Eye (tissue), 1 donor: ENCODE data around the gene N4BP2L2.

Source experiments
- DNase-seq: peaks from one replicate; pipeline ENCODE4 v3.0.0-alpha.2; 2015

The N4BP2L2 gene

DNA sequence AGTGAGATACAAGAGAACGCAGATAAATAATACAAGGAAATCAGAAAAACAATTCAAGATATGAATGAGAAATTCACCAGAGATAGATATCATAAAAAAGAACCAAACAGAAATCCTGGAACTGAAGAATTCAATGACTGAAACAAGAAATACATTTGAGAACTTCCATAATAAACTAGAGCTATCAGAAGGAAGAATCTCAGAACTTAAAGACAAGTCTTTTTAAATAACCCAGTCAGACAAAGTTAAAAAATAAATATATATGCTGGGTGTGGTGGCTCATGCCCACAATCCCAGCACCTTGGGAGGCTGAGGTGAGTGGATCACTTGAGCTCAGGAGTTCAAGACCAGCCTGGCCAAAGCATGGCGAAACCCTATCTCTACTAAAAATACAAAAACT lies 82.0 kb downstream of the N4BP2L2 start:
- no peak for DNase-seq

DNA sequence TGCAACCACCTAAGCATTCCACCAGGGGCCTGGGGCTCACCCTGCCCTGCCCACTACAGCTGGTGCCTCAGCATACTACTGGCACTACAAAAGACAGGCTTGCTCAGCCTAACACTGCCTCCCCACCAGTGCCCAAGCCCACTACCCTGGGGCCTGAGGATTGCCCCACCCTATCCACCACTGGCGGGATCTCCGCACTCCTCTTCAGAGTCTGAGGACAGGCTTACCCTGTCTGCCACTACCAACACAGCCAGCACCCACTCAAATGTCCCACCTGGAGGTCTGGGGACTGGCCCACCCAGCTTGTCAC lies 83.0 kb downstream of the N4BP2L2 start:
- no peak for DNase-seq

DNA sequence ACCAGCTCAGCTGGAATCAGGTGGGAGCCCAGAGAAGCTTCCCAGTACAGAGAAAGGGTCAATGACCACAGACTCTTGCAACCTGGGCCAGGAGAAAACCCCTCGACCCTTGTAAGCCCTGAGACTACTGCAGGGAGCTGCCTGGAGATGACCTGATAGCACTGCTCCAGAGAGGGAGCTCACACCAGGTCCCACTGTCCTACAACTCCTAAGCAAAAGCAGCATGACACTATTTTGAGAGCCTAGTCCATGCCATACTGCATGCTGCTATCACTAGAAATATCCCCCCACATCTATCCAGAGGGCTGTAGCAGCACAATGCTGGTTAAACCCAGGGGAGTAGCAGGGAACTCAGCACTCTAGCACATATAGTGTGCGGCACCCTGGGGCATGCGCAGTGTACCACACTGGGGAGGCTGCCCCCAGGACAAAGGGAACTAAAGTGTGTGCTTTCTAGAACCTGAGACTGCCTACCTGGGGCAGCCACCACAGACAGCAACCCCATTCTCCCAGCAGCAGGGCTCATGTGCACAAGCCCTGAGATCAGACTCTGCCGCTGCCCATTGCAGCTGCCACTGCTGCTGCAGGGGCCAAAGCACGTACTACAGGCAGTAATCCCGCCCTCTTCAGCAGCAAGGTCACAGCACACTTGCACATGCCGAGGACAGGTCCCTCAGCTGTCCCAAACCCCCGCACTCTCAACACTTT lies 83.6 kb downstream of the N4BP2L2 start:
- DNase-seq, result no peak

DNA sequence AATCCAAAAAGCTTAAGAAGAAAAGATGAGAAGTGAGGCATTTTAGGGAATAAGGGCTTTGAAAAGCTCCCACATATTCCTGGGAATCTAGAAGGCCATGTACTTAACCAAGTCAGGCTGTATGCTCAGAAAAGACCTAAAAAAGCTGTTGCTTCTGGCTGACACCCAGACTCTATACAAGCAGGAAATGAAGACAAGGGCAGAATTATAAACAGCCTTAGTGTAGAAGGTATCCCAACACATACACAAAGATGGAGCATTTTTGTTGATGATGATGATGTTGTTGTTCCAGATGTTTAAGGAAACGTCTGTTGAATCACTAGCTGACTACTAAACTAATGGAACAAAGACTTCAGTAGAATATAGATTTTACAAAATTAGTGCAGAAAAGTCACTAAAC lies 84.6 kb downstream of the N4BP2L2 start:
- DNase-seq, result no peak

DNA sequence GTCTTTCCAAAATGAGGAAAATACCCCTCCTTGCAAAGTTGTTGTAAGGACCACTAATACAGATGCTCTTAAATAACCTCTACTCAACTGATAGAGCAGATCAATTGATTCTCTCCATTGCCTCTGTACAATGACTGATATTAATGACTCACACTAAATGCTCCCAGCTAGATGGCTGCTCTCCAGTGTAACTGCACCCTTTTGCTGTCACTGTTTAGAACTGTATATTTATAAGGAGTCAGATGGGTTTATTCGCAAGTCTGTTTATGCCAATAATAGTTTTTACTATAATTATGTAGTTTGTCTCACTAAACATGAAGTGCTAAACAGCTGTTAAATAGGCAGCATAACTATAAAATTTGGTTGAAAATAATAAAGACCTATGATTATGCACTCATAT lies 89.6 kb downstream of the N4BP2L2 start:
- DNase-seq, result no peak

DNA sequence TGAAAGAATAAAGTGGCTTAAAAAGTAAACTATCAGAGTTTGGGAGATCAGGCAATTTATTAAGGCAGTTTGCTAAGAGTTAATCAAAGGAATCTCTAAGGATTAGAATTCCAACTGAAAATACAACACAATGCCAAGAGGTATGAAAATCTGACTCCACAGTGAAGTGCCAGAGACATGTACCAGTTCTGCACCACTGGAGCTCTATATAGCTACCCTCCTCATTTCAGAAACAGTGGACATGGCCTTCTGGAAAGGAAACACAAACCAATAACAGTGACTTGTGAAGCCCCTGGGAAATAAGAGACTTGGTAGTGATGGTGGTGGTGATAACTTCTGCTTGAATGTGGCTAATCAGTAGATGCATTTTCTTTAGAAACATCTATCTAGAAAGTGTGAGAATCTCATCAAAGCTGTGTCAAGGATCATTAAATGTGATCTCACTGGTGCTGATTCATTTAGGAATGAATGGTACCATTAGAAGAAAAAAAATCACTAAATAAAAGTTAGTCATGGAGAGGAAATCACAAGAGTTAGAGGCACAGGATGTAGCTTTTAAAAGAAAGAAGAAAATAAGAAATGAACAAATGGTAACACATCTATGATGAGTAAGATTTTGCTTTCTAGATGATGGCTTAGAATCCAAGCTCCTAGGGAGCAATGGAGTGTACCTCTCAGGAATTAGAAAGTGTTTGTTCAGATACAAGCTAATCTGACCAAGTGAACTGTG lies 90.5 kb downstream of the N4BP2L2 start:
- no peak for DNase-seq

DNA sequence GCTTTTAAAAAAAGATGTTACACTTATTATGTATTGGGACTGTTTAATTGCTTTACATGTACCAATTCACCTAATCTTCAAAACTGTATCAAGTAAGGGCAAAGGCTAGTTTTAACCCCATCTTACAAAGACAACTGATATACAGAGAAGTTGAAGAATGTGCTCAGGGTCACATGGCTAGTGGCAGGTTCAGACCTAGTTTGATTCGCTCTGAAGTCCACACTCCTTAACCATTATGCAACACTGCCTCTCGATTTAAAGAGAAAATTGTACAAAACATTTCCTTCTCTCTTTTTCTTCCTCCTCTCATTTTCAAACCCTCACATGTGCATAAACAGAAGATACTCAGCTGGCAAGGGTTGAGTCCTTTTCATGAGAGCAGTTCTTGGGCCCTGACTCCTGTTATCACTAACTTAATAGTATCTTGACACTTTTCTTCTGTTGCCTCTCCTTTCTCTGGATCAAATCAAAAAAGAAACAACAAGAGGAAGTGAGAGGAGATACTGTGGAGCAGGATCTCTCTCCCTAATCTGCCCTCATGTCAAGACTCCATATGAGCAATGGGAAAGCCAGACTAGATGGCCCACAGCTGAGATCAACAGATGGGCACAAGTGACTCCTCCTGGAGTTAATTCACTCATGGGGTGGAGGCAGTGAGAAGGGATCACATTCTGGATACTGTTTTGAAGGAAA lies 91.7 kb downstream of the N4BP2L2 start:
- DNase-seq, result no peak

DNA sequence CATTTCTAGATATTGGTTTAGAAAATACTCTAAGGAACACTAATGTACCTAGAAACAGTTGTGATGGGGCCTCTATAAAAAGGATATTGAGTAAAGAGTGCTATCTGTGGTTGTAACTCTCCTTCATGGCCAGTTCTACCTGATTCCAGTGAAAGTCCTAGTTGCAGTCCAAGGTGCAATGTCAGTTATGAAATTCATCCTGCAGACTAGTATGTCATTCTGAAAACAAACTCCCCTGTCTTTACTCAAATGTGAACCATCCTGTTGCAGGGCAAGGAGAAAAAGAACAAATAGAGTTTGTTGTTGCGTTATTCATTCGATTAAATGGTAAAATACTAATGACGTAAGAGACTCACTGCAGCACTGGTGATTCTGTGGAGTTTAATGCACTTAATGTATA lies 92.4 kb downstream of the N4BP2L2 start:
- DNase-seq, result no peak

DNA sequence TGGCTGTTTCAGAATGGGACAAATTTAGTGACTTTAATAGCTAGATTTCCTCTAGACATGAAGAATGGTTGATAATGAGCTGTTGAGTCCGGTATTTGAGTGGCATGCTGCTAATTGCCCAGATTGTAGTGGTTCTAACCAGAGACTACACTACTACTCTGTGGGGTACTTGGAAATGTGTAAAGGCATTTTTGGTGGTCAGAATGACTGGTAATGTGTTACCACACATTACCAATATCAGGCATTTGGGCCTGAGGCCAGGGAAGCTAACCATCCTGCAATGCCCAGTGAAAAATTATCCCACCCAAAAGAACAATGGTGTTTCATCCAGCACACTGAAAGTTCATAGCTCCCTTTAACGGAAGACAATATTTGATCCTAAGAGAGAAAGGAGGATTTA lies 93.1 kb downstream of the N4BP2L2 start:
- DNase-seq, result no peak

DNA sequence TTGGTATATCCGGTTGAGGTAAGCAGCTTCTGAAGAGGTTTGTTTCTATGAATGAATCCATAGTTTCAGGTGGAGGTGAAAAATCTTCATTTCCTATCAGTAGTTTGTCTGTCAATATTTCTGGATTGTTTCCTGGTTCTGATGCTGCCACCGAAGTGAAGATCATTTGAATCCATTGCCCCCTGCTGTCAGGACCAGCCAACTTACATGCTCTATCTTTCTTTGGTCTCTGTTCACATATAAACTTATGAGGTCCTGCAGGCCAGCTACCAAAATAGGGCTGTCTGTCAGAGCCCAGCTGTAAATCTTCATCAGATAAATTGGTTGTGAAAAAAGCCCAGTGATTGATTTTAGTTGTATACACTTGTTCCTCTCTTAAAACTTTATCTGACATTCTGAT lies 95.5 kb downstream of the N4BP2L2 start:
- no peak for DNase-seq

DNA sequence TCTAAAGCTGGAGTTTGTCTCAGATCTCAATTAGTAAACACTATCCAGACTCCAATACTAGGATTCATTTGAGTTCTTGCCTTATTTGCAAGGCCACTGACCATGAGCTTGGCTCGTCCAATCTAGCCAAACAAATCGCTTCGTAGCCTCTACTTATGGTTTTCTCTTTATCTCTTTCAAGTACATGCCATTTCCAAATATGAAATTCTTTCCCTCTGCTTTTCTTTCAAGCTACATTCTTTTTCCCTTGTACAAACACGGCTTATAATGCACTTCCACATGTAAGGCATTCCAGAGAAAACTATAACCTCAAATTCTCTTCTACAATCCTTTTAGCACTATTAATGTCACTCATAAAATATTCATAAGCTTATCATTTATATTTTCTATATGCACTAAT lies 99.7 kb downstream of the N4BP2L2 start:
- DNase-seq, result no peak

DNA sequence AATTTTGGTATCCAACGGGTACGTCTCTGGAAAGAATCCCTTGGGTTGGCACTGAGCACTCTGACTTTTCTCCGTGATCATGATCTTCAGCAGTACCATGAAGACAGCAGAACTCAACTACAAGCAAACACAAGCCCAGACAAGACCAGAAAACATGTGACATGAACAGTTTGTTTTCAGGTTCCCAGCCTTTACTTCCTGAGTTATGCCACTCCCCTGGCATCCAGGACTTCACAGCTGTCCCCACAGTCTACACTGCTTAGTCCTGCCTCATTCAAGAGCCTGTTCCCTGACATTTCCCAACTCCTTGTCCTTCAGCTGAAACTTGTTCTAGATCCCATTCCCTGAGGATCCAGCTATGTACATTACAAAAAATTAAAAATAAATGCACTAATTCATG lies 105.7 kb downstream of the N4BP2L2 start:
- no peak for DNase-seq

DNA sequence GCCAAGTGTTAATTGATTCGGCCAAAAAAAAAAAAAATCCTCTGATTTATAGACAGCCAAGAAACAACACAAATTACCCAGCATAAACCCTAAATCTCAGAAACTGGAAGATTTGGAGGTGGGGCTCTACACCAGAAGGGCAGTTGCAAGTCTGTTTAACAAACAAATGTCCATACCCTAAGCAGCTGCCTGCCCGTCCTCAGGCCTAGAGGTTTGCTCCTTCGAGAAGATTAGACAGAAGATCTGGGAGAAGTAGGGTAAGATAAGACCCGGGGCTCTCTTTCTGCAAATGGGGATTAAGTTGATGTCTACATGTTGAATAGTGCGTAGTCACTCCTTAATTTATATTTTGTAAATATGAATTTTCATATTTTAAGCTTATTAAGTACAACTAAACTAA lies 107.2 kb downstream of the N4BP2L2 start:
- DNase-seq, result no peak

DNA sequence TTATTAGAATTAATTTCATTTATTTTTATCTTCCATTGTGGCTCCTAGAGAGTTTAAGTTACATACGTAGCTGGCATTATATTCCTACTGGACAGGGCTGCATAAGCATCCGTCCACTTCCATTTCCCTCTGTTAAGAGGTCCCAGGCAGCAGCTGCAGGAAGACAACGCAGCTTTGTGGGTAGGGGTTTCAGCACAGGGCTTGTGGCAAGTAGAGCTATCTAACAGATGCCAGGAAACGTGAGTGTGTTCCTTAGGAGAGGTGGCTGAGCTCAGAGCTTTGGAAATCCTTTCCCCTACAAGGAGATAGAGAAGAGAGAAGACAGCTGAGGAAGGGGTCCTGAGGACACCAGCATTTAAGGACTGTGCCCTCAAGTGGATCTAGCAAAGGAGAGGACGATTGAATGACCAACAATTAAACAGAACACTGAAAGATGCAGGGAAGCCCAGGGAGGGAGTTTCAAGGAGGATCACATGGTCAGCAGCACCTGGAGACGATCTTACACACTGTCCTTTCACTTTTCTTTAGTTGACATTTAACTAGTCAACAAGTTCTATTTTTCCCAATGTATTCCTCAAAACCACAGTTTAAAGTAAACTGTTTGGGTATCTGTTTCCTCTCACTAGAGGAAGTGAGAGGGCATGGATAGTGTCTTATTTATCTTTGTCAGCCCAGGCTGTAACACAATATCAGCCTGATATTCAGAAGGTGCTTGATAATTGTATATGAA lies 108.4 kb downstream of the N4BP2L2 start:
- no peak for DNase-seq

DNA sequence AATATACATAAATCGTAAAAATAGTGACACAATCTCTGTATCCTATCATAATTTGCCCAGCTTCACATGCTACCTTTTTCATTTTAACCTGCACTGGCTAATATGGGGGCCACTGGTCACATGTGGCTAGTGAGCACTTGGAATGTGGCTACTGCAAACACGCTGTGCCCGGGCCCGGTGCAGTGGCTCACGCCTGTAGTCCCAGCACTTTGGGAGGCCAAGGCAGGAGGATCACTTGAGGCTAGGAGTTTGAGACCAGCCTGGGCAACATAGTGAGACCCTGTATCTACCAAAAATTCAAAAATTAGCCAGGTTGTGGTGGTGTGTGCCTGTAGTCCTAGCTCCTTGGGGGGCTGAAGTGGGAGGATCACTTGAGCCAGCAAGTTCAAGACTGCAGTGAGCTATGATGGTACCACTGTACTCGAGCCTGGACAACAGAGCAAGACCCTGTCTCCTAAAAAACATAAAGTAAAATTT lies 109.1 kb downstream of the N4BP2L2 start:
- no peak for DNase-seq

DNA sequence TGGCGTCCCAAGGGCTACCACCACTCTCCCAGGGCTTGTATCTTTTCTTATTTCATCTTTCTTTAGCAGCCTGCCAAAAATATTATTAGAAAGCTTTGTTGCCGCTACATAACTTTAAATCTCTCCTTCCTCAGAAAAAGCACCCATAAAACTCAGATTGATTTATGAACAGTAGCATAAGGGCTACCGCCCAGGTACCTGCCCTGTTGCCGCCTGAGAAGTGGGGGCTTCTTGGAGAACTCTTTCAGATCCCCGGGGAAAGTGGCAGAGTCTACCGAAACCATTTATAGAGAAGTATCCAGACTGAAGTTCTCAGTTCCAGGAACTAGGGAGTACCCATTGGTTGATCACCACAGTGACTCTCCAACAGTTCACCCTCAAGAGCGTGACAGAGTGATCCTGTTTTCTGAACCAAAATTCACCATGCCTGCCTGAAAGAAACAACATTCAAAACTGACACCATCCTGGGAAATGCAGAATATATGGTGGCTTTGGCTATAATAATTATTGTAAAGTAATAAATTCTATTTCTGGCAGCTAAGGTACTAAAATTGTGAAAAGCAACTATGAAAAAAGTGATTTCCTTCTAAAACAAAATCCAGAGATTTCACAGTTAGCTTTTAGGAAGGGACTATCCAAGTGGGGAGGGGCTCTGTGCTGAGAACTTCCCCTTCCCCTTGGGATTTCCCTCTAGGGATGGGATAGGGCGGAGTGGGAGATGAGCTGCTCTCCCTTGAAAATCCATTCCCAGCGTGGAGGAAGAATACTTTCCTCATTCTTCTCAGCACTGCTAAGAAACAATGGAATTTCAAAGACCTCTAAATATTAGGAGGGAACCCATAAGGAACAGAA lies 109.8 kb downstream of the N4BP2L2 start:
- no peak for DNase-seq

DNA sequence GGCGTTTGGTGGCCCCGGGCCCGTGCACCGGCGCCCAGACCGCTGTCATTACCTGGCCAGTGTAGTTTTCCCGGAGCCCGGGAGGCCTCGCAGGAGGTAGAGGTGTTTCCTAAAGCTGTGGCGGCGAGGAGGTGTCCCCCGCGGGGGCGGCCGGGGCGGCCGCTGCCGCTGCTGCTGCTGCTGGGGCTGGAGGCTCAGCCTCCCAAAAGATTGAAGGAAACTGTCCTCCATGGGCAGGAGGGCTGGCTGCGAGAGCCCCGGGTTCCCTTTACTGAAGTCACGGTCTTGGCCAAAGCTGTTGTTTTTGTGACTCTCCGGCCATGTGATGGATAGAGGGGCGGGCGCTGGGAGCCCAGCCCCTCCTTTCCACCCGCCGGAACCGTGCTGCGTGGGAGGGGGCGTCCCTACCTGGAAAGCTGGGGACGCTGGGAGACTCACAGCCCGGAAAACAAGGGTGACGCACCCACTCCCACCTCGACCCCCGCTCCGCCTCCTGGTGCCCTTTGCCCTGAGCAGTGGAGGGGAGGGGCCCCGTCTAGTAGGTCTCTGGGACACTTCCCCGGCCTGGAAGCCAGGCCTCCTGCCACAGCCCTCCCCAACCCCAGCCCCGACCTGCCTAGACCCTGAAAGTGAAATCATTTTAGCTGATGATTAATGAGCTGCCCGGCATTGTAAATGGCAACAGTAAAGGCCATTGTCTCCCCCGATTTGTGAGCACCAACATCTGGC lies 110.6 kb downstream of the N4BP2L2 start, which contains the start of gene N4BP2L1:
N4BP2L1 (minus strand) TSS at position 279 of the 729 bp plus-strand sequence; CDS start at position 231, 48 bp downstream.
- peak; percentile 81 for DNase-seq

DNA sequence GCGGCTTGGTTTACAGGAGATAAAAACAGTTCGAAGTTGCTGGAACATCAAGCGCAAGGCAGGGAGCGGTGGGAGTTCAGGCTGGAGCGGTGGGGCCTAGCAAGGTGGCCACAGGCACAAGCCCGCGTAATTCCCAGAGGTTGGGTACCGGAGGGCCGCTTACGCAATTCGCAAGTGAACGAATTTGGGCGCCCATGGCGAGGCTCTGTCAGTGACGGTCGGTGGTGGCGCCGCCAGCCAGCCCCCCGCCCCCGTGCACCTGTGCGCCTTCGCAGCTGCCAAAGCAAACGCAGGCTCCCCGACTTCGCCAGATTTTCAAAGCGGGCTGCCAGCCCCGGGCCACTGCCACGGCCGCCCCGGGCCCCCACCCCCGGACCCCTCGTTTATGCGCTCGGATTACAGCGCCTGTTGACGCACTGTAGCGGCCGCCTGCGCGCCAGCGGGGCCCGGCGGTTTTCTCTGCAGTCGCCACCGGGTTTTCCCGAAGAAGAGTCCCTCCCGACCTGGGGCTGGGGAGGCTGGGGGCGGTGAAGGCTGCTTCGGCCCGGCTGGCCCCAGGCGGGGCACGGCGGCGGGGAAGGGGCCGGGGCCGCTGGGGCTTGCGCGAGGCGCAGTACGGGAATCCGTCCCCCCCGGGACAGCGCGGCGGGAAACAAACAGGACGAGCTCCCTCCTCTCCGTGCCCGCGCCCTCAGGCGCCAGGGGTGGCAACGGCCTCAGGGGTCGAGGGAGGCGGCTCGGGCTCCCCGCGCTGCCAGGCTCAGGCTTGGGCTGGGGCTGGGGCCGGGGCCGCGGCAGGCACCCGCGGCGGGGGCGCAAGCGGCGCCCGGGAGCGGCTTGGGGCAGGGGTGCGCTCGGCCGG lies 111.4 kb downstream of the N4BP2L2 start:
- DNase-seq, result peak; percentile 80

DNA sequence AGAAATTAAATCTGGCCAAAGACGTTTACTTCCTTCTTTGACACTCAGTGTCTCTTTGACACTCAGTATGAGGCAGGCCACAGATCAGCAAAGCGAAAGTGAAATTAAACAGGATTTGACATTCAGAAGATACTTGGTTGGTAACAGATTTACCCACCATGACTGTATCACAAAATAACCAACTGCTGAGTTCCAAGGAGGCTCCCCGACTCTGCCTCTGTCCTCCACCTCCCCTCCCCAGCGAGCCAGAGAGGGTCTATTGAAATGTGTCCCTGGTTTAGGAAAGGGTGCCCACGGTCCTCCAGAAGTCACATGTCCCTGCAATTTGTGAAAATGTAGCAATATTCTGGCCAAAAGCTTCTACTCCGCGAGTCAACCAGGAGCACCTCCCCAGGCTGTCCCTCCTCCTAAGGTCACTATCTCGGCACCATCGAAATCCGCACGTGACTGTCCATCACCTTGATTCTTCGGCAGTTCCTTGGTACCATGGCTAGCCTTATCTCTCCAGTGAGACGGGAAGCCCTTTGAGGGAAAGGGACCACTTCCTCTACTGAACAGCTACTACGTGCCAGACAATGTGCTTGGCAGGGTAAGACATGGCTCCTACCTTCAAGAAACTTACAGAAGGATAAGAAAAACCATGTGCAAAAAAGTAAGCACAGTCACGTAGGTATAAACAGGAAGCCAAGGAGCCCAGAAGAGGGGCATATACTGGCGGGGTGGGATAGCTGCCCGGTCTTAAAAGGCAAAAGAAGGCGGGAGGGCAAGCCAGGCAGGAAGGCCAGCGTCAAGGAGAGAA lies 112.2 kb downstream of the N4BP2L2 start:
- DNase-seq, result no peak

DNA sequence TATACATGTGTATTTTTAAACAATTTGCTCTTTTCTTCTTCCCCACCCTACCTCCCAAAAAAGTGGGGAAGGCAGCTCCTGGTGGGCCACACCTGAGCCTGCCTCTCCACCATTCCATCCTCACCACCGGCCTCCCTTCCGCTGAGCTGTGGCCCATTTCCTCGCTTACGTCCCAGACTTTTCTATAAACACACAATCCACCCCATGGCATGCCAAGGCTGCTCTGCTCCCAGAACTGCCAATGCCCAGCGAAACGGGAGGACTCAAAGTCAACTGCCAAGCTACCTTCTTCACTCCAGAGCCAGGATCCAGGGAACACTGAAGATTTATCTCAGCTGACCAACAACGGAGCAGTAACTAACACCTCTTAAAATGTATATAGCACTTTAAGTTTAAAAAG lies 113.4 kb downstream of the N4BP2L2 start:
- no peak for DNase-seq
